H1 (cell line): ENCODE measurements around the gene RPS6KL1. TPM values are rescaled to one million over a fixed set of nuclear protein-coding genes. Genes with fewer than 3 reads are reported as not detected.

Experiments
- CTCF ChIA-PET: fragments of 300-600 bp; sonication (Branson Sonifier 250); formaldehyde crosslinking; loops from one replicate; lab custom pipeline; 2021; ENCODE audit not compliant: partially characterized antibody; lab: Charles Lee
- POLR2A ChIA-PET: fragments of 300-600 bp; sonication (Branson Sonifier 250); formaldehyde crosslinking; loops from one replicate; lab custom pipeline; 2021; ENCODE audit warnings: inconsistent platforms; ENCODE audit not compliant: partially characterized antibody; lab: Charles Lee
- DNase-seq, 2 experiments: peaks; one replicate each; pipeline versions ENCODE4 v3.0.0 to v3.0.0-alpha.2; 2010 to 2022; ENCODE audit warnings: low spot score in 2 of 2, low read depth in 1 of 2, mixed read lengths in 1 of 2
- FAIRE-seq: peaks from 2 replicates; lab custom pipeline; 2011; peaks lifted over from hg19 to GRCh38; lab: Jason Lieb, UNC
- H2AFZ ChIP-seq: 2 replicates; pipeline ENCODE4 v1.8.1; 2012; ENCODE audit warnings: low read length, inconsistent platforms
- H2AK5ac ChIP-seq: 2 replicates; pipeline ENCODE4 v1.6.1; 2013; ENCODE audit warnings: low read depth, low read length
- H2BK120ac ChIP-seq: replicated peaks from 2 replicates; pipeline ENCODE3; 2013; ENCODE audit warnings: low read depth, low read length, inconsistent platforms
- H2BK12ac ChIP-seq: 2 replicates; pipeline ENCODE4 v1.6.1; 2013; ENCODE audit warnings: low read depth, low read length
- H2BK15ac ChIP-seq: 2 replicates; pipeline ENCODE4 v1.6.1; 2013; ENCODE audit warnings: low read length
- H2BK20ac ChIP-seq: 2 replicates; pipeline ENCODE4 v1.6.1; 2013; ENCODE audit warnings: low read length
- H2BK5ac ChIP-seq: 2 replicates; pipeline ENCODE4 v1.6.1; 2013; ENCODE audit warnings: low read depth, low read length
- H3K14ac ChIP-seq: 2 replicates; pipeline ENCODE4 v1.6.1; 2013; ENCODE audit warnings: inconsistent platforms; ENCODE audit not compliant: insufficient read length
- H3K18ac ChIP-seq: 2 replicates; pipeline ENCODE4 v1.6.1; 2013; ENCODE audit warnings: low read length; ENCODE audit errors: extremely low read depth
- H3K23ac ChIP-seq: 2 replicates; pipeline ENCODE4 v1.6.1; 2013; ENCODE audit warnings: inconsistent platforms; ENCODE audit not compliant: insufficient read length
- H3K23me2 ChIP-seq: 2 replicates; pipeline ENCODE4 v1.6.1; 2013; ENCODE audit warnings: low read depth, low read length
- H3K27ac ChIP-seq: 2 replicates; pipeline ENCODE4 v1.6.1; 2011; ENCODE audit warnings: low read depth, low read length, inconsistent platforms
- H3K27me3 ChIP-seq, 4 experiments: replicated peaks in 1 of 4; 1 replicate in 1 of 4; 2 replicates in 3 of 4; pipeline versions ENCODE4 v1.6.1 to v1.8.1; 2011 to 2013; ENCODE audit warnings: low read length in 3 of 4, mild to moderate bottlenecking in 3 of 4, inconsistent platforms in 2 of 4, mixed read lengths in 2 of 4, moderate library complexity in 1 of 4; ENCODE audit not compliant: control insufficient read depth in 3 of 4, insufficient read depth in 3 of 4; ENCODE audit errors: extremely low read depth in 1 of 4
- H3K36me3 ChIP-seq, 4 experiments: 2 replicates each; pipeline versions ENCODE4 v1.6.1 to v1.8.1; 2011 to 2013; ENCODE audit warnings: mild to moderate bottlenecking in 4 of 4, low read length in 3 of 4, moderate library complexity in 2 of 4, control low read depth in 1 of 4, inconsistent platforms in 1 of 4; ENCODE audit not compliant: insufficient read depth in 4 of 4, control insufficient read depth in 2 of 4
- H3K4ac ChIP-seq: replicated peaks from 2 replicates; pipeline ENCODE3; 2013; ENCODE audit warnings: low read length, low read depth, mixed read lengths, inconsistent platforms; ENCODE audit not compliant: insufficient read length
- H3K4me1 ChIP-seq, 4 experiments: replicated peaks in 1 of 4; 1 replicate in 1 of 4; 2 replicates in 3 of 4; pipeline versions ENCODE4 v1.6.1 to v1.8.1; 2011 to 2013; ENCODE audit warnings: low read length in 3 of 4, inconsistent platforms in 2 of 4, mixed read lengths in 1 of 4; ENCODE audit not compliant: insufficient read depth in 4 of 4, control insufficient read depth in 3 of 4
- H3K4me2 ChIP-seq, 2 experiments: 2 replicates each; pipeline versions ENCODE4 v1.6.1 to v1.8.1; 2011 to 2013; ENCODE audit warnings: low read depth in 2 of 2, low read length in 2 of 2, control low read depth in 1 of 2, inconsistent platforms in 1 of 2, mild to moderate bottlenecking in 1 of 2; ENCODE audit not compliant: insufficient read depth in 1 of 2
- H3K4me3 ChIP-seq, 4 experiments: fragments of 200-600, 300-600 bp in 1 of 4; sonication (generic), shearing (Covaris generic), sonication (Bioruptor Twin) in 1 of 4; 2 replicates each; pipeline versions ENCODE4 v1.5.1 to v1.8.1; 2011 to 2016; ENCODE audit warnings: low read length in 4 of 4, low read depth in 3 of 4, control low read depth in 2 of 4, inconsistent platforms in 2 of 4, mild to moderate bottlenecking in 2 of 4, mixed read lengths in 1 of 4, moderate library complexity in 1 of 4; ENCODE audit not compliant: insufficient read depth in 2 of 4; ENCODE audit errors: extremely low read depth in 1 of 4
- H3K56ac ChIP-seq: replicated peaks from 2 replicates; pipeline ENCODE3; 2013; ENCODE audit warnings: low read depth, mild to moderate bottlenecking, mixed read lengths, low read length, inconsistent platforms; ENCODE audit not compliant: insufficient read length
- H3K79me1 ChIP-seq: 2 replicates; pipeline ENCODE4 v1.6.1; 2013; ENCODE audit warnings: low read depth, low read length, control low read depth
- H3K79me2 ChIP-seq, 2 experiments: 2 replicates each; pipeline versions ENCODE4 v1.6.1 to v1.8.1; 2012 to 2013; ENCODE audit warnings: low read length in 2 of 2, mild to moderate bottlenecking in 2 of 2, inconsistent platforms in 1 of 2; ENCODE audit not compliant: insufficient read depth in 2 of 2, control insufficient read depth in 1 of 2
- H3K9ac ChIP-seq, 4 experiments: replicated peaks in 1 of 4; 1 replicate in 1 of 4; 2 replicates in 3 of 4; pipeline versions ENCODE4 v1.6.1 to v1.8.1; 2011 to 2013; ENCODE audit warnings: low read depth in 3 of 4, low read length in 3 of 4, control low read depth in 2 of 4, mild to moderate bottlenecking in 2 of 4, moderate library complexity in 2 of 4, inconsistent platforms in 1 of 4; ENCODE audit errors: extremely low read depth in 1 of 4
- H3K9me3 ChIP-seq, 2 experiments: 2 replicates each; pipeline versions ENCODE4 v1.6.1 to v1.8.1; 2012 to 2013; ENCODE audit warnings: mild to moderate bottlenecking in 2 of 2, moderate library complexity in 2 of 2, control low read depth in 1 of 2, inconsistent platforms in 1 of 2, low read depth in 1 of 2, low read length in 1 of 2, mixed read lengths in 1 of 2; ENCODE audit not compliant: insufficient read depth in 2 of 2
- H4K20me1 ChIP-seq, 2 experiments: replicated peaks in 1 of 2; 2 replicates each; pipeline versions ENCODE3 to v1.8.1; 2011 to 2013; ENCODE audit warnings: inconsistent platforms in 2 of 2, low read length in 2 of 2, mild to moderate bottlenecking in 1 of 2; ENCODE audit not compliant: insufficient read depth in 2 of 2, control insufficient read depth in 1 of 2
- H4K5ac ChIP-seq: 2 replicates; pipeline ENCODE4 v1.6.1; 2013; ENCODE audit warnings: low read length, low read depth, mixed read lengths, inconsistent platforms; ENCODE audit not compliant: insufficient read length
- H4K8ac ChIP-seq: 2 replicates; pipeline ENCODE4 v1.8.0; 2013; ENCODE audit warnings: mild to moderate bottlenecking, moderate library complexity, low read length, inconsistent platforms; ENCODE audit not compliant: insufficient read depth; ENCODE audit errors: extremely low read depth
- H4K91ac ChIP-seq: replicated peaks from 2 replicates; pipeline ENCODE3; 2013; ENCODE audit warnings: low read length, mixed read lengths, inconsistent platforms; ENCODE audit not compliant: insufficient read length
- CHD2 ChIP-seq: IDR thresholded peaks from 2 replicates; pipeline ENCODE4 v1.6.1; 2012; ENCODE audit warnings: low read length, improper control_type of control experiment
- CREB1 ChIP-seq: IDR thresholded peaks from 2 replicates; pipeline ENCODE4 v1.6.1; 2012; ENCODE audit warnings: inconsistent platforms
- HDAC2 ChIP-seq, 2 experiments: fragments of 300-600 bp in 1 of 2; sonication (generic) in 1 of 2; IDR thresholded peaks; 2 replicates each; pipeline ENCODE4 v1.6.1; 2011 to 2012; ENCODE audit warnings: low read depth in 2 of 2, low read length in 2 of 2, mild to moderate bottlenecking in 2 of 2, moderate library complexity in 2 of 2, borderline replicate concordance in 1 of 2, inconsistent platforms in 1 of 2
- KDM4A ChIP-seq: IDR thresholded peaks from one replicate; pipeline ENCODE4 v1.7.1; 2012; ENCODE audit warnings: low read depth, mild to moderate bottlenecking, moderate library complexity, low read length, inconsistent platforms; ENCODE audit not compliant: severe bottlenecking
- POLR2A ChIP-seq, 2 experiments: IDR thresholded peaks; 1 replicate in 1 of 2; 2 replicates in 1 of 2; pipeline ENCODE4 v1.6.1; 2011; ENCODE audit warnings: low read depth in 2 of 2, low read length in 2 of 2, mild to moderate bottlenecking in 2 of 2; ENCODE audit errors: control extremely low read depth in 1 of 2
- POU5F1 ChIP-seq: IDR thresholded peaks from 2 replicates; pipeline ENCODE4 v1.6.1; 2011; ENCODE audit warnings: low read depth, mild to moderate bottlenecking, low read length, moderate library complexity
- SIRT6 ChIP-seq: IDR thresholded peaks from one replicate; pipeline ENCODE4 v1.7.1; 2012; ENCODE audit warnings: low read length, inconsistent platforms
- YY1 ChIP-seq: IDR thresholded peaks from 2 replicates; pipeline ENCODE4 v1.6.1; 2011; ENCODE audit warnings: low read depth, mild to moderate bottlenecking, low read length
- WGBS, 2 experiments: shearing (Covaris generic) in 1 of 2; methylation state at CpG; one replicate each; pipeline versions ENCODE4 v1.1.6 to v1.1.7; 2013 to 2015; ENCODE audit warnings: low lambda C conversion rate in 2 of 2, mixed read lengths in 2 of 2, inconsistent platforms in 1 of 2, low coverage in 1 of 2, missing lambda C conversion rate in 1 of 2; ENCODE audit not compliant: insufficient replicate concordance in 2 of 2, insufficient coverage in 1 of 2, insufficient read length in 1 of 2; ENCODE audit errors: extremely low coverage in 1 of 2, missing lambda C conversion rate in 1 of 2; 5-methylcytosine and 5-hydroxymethylcytosine counted together
- polyA plus RNA-seq, 7 experiments: library from polyadenylated mRNA; depleted of rRNA in 3 of 7; stranded (reverse) in 5 of 7; unstranded in 2 of 7; fragments of >200 nt in 5 of 7; fragments of 200-250 nt in 2 of 7; gene quantifications; 1 replicate in 5 of 7; 2 replicates in 1 of 7; 4 replicates in 1 of 7; pipeline versions ENCODE4 v1.2.1 to v1.2.3, GENCODE V29; 2011 to 2013; ENCODE audit warnings: missing spikeins in 2 of 7, mixed read lengths in 2 of 7
- total RNA-seq: library from RNA; stranded (reverse); fragmentation: NEBNext Ultra II Directional; extraction: Animal tissue kit (Norgen Biotek cat#: 25700); gene quantifications from 2 replicates; pipeline ENCODE4 v1.2.1, GENCODE V29; 2021
- TF ChIP-seq, protein P1 (sequence below): IDR thresholded peaks from 2 replicates; pipeline ENCODE4 v1.6.1; 2012; ENCODE audit warnings: inconsistent platforms
- TF ChIP-seq, protein P2 (sequence below): IDR thresholded peaks from 2 replicates; pipeline ENCODE4 v1.6.1; 2012; ENCODE audit warnings: low read length, inconsistent platforms

RPS6KL1 gene
- total and polyA plus RNA-seq, 2 of the 8 experiments (the other 6 are each of a cell fraction or from before 2014, with no cell fraction given): 9.8 to 13.8 TPM

DNA sequence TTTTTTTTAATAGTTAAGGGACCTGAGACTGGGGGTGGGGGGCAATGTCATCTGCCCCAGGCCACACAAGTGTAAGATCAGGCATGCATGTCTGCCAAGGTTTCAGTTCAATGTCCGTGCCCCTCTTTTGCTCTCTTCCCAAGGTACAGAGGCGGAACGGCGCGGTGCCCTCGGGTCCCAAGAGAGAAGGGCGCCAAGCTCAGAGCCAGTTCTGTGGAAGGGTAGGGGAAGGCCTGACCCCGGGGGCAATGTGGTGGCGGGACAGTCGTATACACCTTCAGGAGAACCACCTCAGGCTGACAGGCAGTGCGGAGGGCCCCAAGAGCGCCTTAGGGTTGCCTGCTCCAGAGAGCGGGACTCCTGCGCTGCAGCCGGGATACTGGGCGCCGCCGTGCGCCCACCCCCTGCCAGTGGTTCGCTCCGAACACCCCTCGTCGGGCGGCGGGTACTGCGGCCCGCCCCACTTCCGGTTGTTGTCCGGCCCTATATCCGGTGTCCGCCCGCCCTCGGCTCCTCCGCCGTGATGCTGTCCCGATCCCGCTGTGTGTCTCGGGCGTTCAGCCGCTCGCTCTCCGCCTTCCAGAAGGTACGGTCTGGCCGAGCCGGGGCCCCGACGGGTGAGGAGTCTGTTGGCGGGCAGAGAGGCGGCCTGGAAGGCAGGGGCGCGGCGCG lies 41.5 kb downstream of the RPS6KL1 start, which contains the start of gene DLST:
Gene DLST, plus strand, starts transcription at position 486 of the 672 bp plus-strand sequence. Its CDS starts 38 bp downstream, at position 524.
- peak within 1 kb of the TSS; percentile 75; the same call in 1 of the 2 replicates for H2AK5ac ChIP-seq
- peak; percentile 63 to 95 for DNase-seq
- H3K9me3 ChIP-seq: no peaks in the 10 kb centered on the region
- H3K79me2 ChIP-seq: peaks cover 22 to 44% of the 10 kb centered on the region in 2 experiments
- H2AFZ ChIP-seq: peak within 1 kb of the TSS; percentile 83
- no peak within 1 kb of the TSS for H2BK12ac ChIP-seq
- H3K23me2 ChIP-seq: peaks cover 7% of the 10 kb centered on the region
- no peak within 1 kb of the TSS for H3K23ac ChIP-seq
- POLR2A ChIA-PET: interaction anchor here (0.6 to 6.8 kb wide), 12 partner anchors 8 to 830 kb away, joined by 3 to 57 read pairs (median 4); partner anchors contain the start of gene YLPM1
- H3K27me3 ChIP-seq: no peaks in the 10 kb centered on the region
- peak within 1 kb of the TSS; percentile 97 for H3K18ac ChIP-seq
- H2BK15ac ChIP-seq: 0 out of 2 replicates have a peak within 1 kb of the TSS, but pooled peaks have one; percentile 81
- no peak within 1 kb of the TSS for H2BK20ac ChIP-seq
- CTCF ChIA-PET: interaction anchor here (1.3 to 17.5 kb wide), 4 partner anchors 8 to 64 kb away, joined by 3 to 364 read pairs (median 7); no protein-coding TSS in a partner anchor
- WGBS, 2 experiments: 4% methylated on average over 38 of the region's 53 CpGs; no CpG with 5 or more reads in 1 of the 2 experiments
- peak within 1 kb of the TSS; percentile 90 for H2BK5ac ChIP-seq
- H3K27ac ChIP-seq: peak within 1 kb of the TSS; percentile 79; the same call in 1 of the 2 replicates
- H3K9ac ChIP-seq: peak within 1 kb of the TSS; percentile 84 to 94 (median 85)
- FAIRE-seq: no peak
- H2BK120ac ChIP-seq: no peak within 1 kb of the TSS
- peak within 1 kb of the TSS; percentile 93 for H4K5ac ChIP-seq
- no peaks in the 10 kb centered on the region; a peak in 3 of 8 replicates for H3K36me3 ChIP-seq
- peak within 1 kb of the TSS; percentile 65 to 92 for H3K4me2 ChIP-seq
- peak within 1 kb of the TSS; percentile 90 for H3K56ac ChIP-seq
- H3K79me1 ChIP-seq: peaks cover 7% of the 10 kb centered on the region
- peak within 1 kb of the TSS; percentile 58 for H3K4ac ChIP-seq
- peak within 1 kb of the TSS; percentile 79 to 98 (median 91) for H3K4me3 ChIP-seq
- peak within 1 kb of the TSS; percentile 92 for H4K8ac ChIP-seq
- H3K4me1 ChIP-seq: peaks cover 10 to 25% (median 17%) of the 10 kb centered on the region in 4 experiments
- H3K14ac ChIP-seq: no peak within 1 kb of the TSS
- peaks cover 6 to 23% of the 10 kb centered on the region in 2 experiments for H4K20me1 ChIP-seq
- H4K91ac ChIP-seq: peak within 1 kb of the TSS; percentile 72
- TF ChIP-seq HDAC2 (IDR thresholded peaks at IDR 0.05; ENCODE audit: borderline replicate concordance in 1 of 2, low read depth in 2 of 2, low read length in 2 of 2) (no peak), SIRT6 (no peak), CREB1 (peak; percentile 46), POU5F1 (no peak), CHD2 (peak; percentile 35; the same call in 1 of the 2 replicates), YY1 (0 out of 2 replicates have a peak, but pooled peaks have one; percentile 10), POLR2A (IDR thresholded peaks at IDR 0.05; ENCODE audit: control extremely low read depth in 1 of 2, low read depth in 2 of 2, low read length in 2 of 2) (peak; percentile 57 to 81), KDM4A (peak; percentile 87)
- TF ChIP-seq, protein P1, sequence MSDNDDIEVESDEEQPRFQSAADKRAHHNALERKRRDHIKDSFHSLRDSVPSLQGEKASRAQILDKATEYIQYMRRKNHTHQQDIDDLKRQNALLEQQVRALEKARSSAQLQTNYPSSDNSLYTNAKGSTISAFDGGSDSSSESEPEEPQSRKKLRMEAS: peak; percentile 61
- TF ChIP-seq, protein P2, sequence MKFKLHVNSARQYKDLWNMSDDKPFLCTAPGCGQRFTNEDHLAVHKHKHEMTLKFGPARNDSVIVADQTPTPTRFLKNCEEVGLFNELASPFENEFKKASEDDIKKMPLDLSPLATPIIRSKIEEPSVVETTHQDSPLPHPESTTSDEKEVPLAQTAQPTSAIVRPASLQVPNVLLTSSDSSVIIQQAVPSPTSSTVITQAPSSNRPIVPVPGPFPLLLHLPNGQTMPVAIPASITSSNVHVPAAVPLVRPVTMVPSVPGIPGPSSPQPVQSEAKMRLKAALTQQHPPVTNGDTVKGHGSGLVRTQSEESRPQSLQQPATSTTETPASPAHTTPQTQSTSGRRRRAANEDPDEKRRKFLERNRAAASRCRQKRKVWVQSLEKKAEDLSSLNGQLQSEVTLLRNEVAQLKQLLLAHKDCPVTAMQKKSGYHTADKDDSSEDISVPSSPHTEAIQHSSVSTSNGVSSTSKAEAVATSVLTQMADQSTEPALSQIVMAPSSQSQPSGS: no peak
